SW480 (cell line): ENCODE results near the gene SPATS2L.

Source experiments
- DNase-seq: peaks from one replicate; pipeline ENCODE4 v3.0.0-alpha.2; 2016; ENCODE audit warnings: low spot score

SPATS2L gene

DNA sequence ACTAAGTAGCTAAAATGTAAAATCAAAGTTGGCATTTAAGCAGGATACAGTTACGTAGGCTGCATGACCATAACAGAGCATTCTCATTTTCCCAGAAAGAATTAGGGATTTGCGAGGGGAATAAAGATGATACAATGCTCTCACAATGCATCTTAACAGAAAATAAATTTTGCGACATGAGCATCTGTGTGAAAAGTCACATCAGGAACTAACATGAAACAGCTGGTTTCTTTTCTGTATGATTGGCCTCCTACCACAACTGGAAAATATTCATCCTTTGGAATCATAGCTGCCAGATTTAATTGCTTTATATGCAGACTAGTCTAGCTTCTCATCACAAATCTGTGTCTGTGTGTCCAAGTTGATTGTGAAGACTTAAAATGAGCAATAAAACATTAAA lies 137.4 kb downstream of the SPATS2L start:
- no peak for DNase-seq

GRCh38 chr2:200444530-200444929 lies 138.0 kb downstream of the SPATS2L start:
- DNase-seq: no peak

GRCh38 chr2:200445284-200445683 lies 138.8 kb downstream of the SPATS2L start:
- no peak for DNase-seq

DNA sequence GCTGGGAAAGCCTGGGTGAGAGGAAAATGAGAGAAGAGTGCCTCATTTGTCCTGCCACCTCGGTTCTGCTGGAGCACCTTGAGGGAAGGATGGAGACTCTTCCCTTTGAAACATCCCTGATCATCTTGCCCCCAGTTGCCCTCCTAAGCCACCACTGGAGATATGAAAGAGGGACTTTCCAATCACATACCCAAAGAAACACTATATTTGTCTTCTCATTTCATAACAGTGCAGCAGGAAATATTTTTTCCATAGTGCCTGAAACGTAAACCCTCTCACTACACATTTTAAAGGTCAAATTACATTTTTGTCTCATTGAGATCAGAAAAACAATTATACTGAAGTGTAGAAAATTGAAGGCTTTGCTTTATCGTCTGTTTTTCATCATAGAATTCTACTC lies 140.1 kb downstream of the SPATS2L start:
- DNase-seq: no peak

DNA sequence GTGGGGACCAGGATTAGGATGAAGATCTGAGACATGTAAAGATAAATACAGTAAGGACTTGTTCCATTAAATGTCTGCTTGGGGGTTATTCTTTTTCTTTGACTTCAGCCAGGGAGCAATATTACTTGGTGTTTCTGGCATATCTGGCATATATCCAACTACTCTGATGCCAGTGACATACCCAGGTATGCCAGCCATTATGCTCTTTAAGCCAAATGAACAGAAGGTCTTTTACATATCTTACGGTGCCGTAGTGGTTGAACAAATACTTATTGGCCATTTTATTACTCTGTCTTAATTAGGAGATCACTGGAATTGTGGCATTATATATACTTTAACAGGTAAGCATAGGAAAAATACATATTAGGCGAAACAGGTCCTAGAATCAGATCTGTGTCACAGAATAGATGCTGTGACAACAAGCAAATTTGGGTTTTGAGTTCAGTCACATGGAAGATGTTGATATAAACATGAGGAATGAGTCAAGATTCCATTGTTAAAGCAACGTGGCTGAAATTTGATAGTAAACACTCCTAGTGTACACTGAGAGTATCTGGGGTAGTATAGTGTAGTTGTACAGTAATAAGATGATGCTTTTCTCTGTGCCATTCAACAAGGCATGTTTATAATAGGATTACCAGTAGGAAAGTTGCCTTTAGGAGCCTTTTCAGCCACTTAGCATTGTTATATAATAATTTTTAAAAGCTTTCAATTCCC lies 140.8 kb downstream of the SPATS2L start:
- no peak for DNase-seq

DNA sequence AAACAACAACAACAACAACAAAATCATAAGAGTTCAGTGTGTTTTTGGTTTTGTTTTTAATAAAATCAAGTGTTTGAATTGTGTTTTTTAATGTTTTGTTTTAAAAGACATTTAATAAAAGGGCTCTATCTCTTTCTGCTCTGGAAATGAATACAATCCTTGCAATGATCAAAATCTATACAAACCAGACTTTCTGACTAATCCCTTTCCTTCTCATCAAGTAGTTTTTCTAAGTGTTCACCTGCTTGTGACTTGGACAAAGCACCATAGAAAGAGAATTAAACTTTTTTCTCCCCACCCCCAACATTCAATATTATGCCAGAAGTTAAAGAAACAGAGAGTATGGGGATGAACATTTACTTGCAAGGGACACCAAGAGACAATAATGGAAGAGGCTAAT lies 142.0 kb downstream of the SPATS2L start:
- DNase-seq: no peak

- DNase-seq: no peak
Measured at GRCh38 chr2:200449149-200449548, 142.7 kb downstream of the SPATS2L start.

GRCh38 chr2:200450288-200450687 lies 143.8 kb downstream of the SPATS2L start:
- DNase-seq: no peak

- no peak for DNase-seq
Measured at GRCh38 chr2:200451511-200451910, 145.0 kb downstream of the SPATS2L start.

DNA sequence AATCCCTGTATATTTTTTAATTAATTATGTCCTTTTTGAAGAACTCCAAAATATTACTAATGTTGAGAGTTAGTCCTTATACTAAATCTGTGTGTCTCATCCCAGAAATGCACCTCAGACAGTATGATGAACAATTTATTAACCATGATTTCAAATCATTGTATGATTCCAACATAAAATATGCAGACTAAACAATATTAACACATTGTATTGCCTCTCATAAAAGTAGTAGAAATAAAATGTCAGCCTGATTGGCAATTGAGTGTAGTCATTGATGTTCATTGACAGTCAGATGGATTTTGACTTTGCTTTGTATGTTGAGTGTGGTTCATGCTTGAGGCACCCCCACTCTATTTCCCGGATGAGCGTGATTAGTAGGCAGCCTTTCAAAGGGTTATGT lies 145.9 kb downstream of the SPATS2L start:
- no peak for DNase-seq

- no peak for DNase-seq
Measured at GRCh38 chr2:200453142-200453852, 146.8 kb downstream of the SPATS2L start.

- no peak for DNase-seq
Measured at GRCh38 chr2:200453853-200454534, 147.5 kb downstream of the SPATS2L start.

DNA sequence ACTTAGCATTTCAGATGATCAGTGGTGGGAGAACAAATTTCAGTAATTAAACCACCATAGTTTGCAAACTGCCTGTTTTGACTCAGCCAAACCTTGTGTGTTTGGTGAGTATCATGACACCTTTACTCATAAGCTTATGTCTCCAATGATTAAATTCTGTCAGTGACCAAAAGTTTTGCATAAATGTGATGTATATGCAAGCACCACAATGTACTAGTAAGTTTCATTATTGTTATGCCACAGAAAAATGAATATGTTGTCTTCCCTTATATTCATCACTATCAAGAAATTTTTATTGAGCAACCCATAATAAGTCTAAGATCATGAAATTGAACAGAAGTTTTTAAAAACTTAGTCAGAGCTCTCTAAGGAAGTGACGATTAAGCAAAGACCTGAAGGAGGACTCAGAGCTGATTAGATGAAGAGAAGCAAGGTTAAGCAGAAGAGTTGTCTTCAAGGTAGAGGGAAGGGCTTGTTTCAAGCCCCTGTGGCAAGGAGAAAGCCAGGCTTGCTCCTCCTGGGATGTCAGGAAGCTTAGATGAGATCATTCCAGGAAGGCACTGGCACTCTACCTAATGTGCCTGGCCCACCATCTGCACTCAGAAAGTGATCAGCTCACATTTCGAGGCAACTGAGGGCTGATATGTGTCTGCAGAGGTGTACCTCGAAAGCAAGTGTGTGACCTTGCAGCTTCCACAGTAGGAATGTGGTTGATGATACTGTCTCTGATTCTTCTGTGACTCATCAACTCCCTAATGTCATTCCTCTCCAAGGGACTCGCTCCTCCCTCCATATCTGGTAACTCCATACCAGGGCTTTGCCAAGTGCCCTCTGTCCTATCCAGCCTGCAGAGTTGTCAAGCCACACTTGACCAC lies 148.7 kb downstream of the SPATS2L start:
- DNase-seq: no peak

DNA sequence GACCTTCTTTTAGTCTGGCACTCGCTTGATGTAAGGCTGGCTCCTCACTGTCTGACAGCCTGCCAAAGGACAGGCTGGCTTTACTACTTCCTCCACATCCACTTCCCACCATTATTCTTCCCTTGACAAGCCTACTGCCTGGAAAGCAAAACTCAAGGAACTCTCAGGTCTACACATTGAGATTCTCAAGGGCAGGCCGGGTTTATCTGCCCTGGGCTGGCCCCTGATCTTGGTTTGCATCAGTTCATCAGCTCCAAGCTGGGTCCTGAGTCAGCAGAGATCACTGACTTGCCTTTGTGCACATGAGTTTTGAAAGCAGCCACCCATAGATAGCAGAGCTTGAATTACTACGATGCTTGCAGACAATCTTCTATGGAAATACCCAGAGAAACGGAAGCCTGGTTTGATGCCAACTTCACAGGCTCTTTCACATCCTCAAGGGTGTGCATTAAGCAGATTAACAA lies 149.5 kb downstream of the SPATS2L start:
- no peak for DNase-seq

- DNase-seq: no peak
Measured at GRCh38 chr2:200456567-200456966, 150.1 kb downstream of the SPATS2L start.

DNA sequence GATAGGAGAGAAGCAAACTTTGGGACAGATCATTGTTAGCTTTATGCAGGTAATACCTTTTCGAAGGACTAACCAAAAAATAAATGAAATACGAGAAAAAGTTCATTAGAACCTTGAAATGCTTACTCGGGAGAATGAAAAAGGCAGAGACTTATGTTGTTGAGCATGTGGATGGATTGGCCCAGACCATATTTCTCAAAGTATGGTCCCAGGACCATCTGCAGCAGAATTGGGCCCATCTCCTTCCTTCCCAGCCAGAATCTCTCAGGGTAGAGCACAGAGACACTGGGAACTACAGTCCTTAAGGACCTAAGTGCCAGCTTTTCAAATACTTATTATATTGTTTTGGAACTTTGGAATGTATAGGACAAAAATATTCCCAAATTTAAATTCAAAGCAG lies 152.6 kb downstream of the SPATS2L start:
- no peak for DNase-seq

DNA sequence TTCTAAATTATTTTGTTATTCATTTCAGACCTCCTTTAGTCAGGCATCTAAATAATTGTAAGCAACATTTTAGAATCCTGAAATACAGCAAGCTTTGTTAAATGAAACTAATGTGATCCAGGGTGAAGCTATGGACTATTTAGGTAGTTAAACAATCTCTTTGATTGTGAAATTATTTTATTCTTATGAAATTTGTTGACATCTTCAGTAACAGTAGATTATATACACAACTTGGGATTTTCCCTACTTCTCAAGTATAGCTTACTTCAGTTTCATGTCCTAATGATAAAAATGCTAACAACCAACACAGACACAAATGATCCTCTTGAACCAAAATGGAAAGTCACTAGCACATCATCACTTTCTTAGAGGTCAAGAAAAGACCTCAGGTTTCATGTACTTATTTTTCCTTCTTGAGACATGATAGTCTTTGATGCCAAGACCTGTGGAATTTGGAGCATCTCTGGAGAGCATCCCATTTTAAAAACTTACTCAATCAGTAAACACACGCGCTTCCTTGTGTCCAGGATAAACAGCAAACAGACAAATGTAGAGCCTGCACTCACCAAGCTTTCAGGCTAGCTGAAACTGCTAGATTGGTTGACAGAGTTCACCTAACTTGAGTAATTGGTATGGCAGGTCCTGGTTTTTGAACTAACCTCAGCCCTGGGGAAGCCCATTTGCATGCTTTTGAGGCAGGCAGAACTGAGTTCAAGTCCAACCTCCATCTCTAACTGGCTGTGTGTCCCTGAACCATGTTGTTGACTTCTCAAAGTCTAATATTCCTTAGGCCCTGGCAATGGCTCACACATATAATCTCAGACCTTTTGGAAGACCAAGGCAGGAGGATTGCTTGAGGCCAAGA lies 155.6 kb downstream of the SPATS2L start:
- no peak for DNase-seq

GRCh38 chr2:200463452-200463851 lies 157.0 kb downstream of the SPATS2L start:
- no peak for DNase-seq

- DNase-seq: no peak
Measured at GRCh38 chr2:200466425-200467418, 160.2 kb downstream of the SPATS2L start.
